WTC11 (cell line): ENCODE measurements around the gene TWIST1.

ENCODE experiments used
- CBFB ChIP-seq: sonication (generic); formaldehyde crosslinking; IDR thresholded peaks from 2 replicates; pipeline ENCODE4 v1.8.1; 2022; ENCODE audit warnings: mild to moderate bottlenecking, low read depth, missing genetic modification reagents
- CTCF ChIP-seq: fragments of 200-600 bp; IDR thresholded peaks from 2 replicates; pipeline ENCODE4 v1.8.0; 2022; ENCODE audit warnings: antibody characterized with exemption
- E2F4 ChIP-seq: sonication (generic); formaldehyde crosslinking; IDR thresholded peaks from 2 replicates; pipeline ENCODE4 v1.8.1; 2022; ENCODE audit warnings: low read depth, mild to moderate bottlenecking, moderate library complexity, missing genetic modification reagents, borderline replicate concordance
- ESRRA ChIP-seq: sonication (generic); formaldehyde crosslinking; IDR thresholded peaks from 2 replicates; pipeline ENCODE4 v1.8.1; 2022; ENCODE audit warnings: mild to moderate bottlenecking, missing genetic modification reagents, borderline replicate concordance
- FOXK1 ChIP-seq: sonication (generic); formaldehyde crosslinking; IDR thresholded peaks from 2 replicates; pipeline ENCODE4 v1.8.0; 2022; ENCODE audit warnings: mild to moderate bottlenecking, moderate library complexity, missing genetic modification reagents
- NR1H2 ChIP-seq: sonication (generic); formaldehyde crosslinking; IDR thresholded peaks from 2 replicates; pipeline ENCODE4 v1.9.0; 2021; ENCODE audit warnings: mild to moderate bottlenecking, moderate library complexity, missing genetic modification reagents
- NR2C2 ChIP-seq: sonication (generic); formaldehyde crosslinking; IDR thresholded peaks from 2 replicates; pipeline ENCODE4 v1.8.0; 2022; ENCODE audit warnings: mild to moderate bottlenecking, missing genetic modification reagents
- SP1 ChIP-seq: sonication (generic); formaldehyde crosslinking; conservative IDR thresholded peaks from 2 replicates; pipeline ENCODE4 v1.8.1; 2022; ENCODE audit warnings: missing genetic modification reagents
- TF ChIP-seq, protein P1 (sequence below): sonication (generic); formaldehyde crosslinking; IDR thresholded peaks from 2 replicates; pipeline ENCODE4 v1.8.0; 2022; ENCODE audit warnings: mild to moderate bottlenecking, missing genetic modification reagents
- TF ChIP-seq, protein P2 (sequence below): sonication (generic); formaldehyde crosslinking; conservative IDR thresholded peaks from 2 replicates; pipeline ENCODE4 v1.8.1; 2022; ENCODE audit warnings: mild to moderate bottlenecking, missing genetic modification reagents
- TF ChIP-seq, protein P3 (sequence below): sonication (generic); formaldehyde crosslinking; IDR thresholded peaks from 2 replicates; pipeline ENCODE4 v1.8.1; 2023; ENCODE audit warnings: mild to moderate bottlenecking, moderate library complexity, missing genetic modification reagents
- TF ChIP-seq, protein P4 (sequence below): sonication (generic); formaldehyde crosslinking; IDR thresholded peaks from 2 replicates; pipeline ENCODE4 v1.8.1; 2023; ENCODE audit warnings: mild to moderate bottlenecking, missing genetic modification reagents
- TF ChIP-seq, protein P5 (sequence below): sonication (generic); formaldehyde crosslinking; IDR thresholded peaks from 2 replicates; pipeline ENCODE4 v1.8.1; 2022; ENCODE audit warnings: mild to moderate bottlenecking, missing genetic modification reagents, moderate library complexity, borderline replicate concordance

- TF ChIP-seq, protein P1, sequence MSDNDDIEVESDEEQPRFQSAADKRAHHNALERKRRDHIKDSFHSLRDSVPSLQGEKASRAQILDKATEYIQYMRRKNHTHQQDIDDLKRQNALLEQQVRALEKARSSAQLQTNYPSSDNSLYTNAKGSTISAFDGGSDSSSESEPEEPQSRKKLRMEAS (CRISPR knock-in tag), result no peak
- TF ChIP-seq NR1H2 (no peak), NR2C2 (no peak), ESRRA (no peak), CTCF (no peak), CBFB (CRISPR knock-in tag) (no peak), E2F4 (no peak), SP1 (no peak), FOXK1 (CRISPR knock-in tag) (no peak)
- TF ChIP-seq, protein P2, sequence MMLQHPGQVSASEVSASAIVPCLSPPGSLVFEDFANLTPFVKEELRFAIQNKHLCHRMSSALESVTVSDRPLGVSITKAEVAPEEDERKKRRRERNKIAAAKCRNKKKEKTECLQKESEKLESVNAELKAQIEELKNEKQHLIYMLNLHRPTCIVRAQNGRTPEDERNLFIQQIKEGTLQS (CRISPR knock-in tag), result no peak
- TF ChIP-seq, protein P3, sequence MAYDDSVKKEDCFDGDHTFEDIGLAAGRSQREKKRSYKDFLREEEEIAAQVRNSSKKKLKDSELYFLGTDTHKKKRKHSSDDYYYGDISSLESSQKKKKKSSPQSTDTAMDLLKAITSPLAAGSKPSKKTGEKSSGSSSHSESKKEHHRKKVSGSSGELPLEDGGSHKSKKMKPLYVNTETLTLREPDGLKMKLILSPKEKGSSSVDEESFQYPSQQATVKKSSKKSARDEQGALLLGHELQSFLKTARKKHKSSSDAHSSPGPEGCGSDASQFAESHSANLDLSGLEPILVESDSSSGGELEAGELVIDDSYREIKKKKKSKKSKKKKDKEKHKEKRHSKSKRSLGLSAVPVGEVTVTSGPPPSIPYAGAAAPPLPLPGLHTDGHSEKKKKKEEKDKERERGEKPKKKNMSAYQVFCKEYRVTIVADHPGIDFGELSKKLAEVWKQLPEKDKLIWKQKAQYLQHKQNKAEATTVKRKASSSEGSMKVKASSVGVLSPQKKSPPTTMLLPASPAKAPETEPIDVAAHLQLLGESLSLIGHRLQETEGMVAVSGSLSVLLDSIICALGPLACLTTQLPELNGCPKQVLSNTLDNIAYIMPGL (CRISPR knock-in tag), result no peak
- TF ChIP-seq, protein P4, sequence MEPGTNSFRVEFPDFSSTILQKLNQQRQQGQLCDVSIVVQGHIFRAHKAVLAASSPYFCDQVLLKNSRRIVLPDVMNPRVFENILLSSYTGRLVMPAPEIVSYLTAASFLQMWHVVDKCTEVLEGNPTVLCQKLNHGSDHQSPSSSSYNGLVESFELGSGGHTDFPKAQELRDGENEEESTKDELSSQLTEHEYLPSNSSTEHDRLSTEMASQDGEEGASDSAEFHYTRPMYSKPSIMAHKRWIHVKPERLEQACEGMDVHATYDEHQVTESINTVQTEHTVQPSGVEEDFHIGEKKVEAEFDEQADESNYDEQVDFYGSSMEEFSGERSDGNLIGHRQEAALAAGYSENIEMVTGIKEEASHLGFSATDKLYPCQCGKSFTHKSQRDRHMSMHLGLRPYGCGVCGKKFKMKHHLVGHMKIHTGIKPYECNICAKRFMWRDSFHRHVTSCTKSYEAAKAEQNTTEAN (CRISPR knock-in tag), result no peak
- TF ChIP-seq, protein P5, sequence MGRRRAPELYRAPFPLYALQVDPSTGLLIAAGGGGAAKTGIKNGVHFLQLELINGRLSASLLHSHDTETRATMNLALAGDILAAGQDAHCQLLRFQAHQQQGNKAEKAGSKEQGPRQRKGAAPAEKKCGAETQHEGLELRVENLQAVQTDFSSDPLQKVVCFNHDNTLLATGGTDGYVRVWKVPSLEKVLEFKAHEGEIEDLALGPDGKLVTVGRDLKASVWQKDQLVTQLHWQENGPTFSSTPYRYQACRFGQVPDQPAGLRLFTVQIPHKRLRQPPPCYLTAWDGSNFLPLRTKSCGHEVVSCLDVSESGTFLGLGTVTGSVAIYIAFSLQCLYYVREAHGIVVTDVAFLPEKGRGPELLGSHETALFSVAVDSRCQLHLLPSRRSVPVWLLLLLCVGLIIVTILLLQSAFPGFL, result no peak
These were observed 25.8 kb downstream of the TWIST1 start for GRCh38 chr7:19091550-19092200.
